ENCODE measurements around the gene STK17A.
A peak's percentile ranks its signal among the peaks of the same experiment; 100 is the strongest.

Gene STK17A

GRCh38 chr7:43637114-43637806, 54.4 kb downstream of the STK17A start:
- peak; percentile 63 for DNase-seq

- DNase-seq: peak; percentile 89
These were observed 57.1 kb downstream of the STK17A start for GRCh38 chr7:43639858-43640491.

- DNase-seq: no peak
These were observed 57.8 kb downstream of the STK17A start for GRCh38 chr7:43640679-43641078.

- no peak for DNase-seq
These were observed 60.2 kb downstream of the STK17A start for GRCh38 chr7:43642897-43643630.

GRCh38 chr7:43643846-43644245, 60.9 kb downstream of the STK17A start:
- DNase-seq: no peak

GRCh38 chr7:43645699-43646226, 62.9 kb downstream of the STK17A start:
- no peak for DNase-seq

GRCh38 chr7:43646603-43647338, 63.9 kb downstream of the STK17A start:
- DNase-seq: peak; percentile 82

- peak; percentile 88 for DNase-seq
These were observed 64.4 kb downstream of the STK17A start for GRCh38 chr7:43647339-43647672.

- DNase-seq: peak; percentile 100
These were observed 65.0 kb downstream of the STK17A start for GRCh38 chr7:43647673-43648472.

GRCh38 chr7:43648473-43649406, 65.8 kb downstream of the STK17A start:
- peak; percentile 69 for DNase-seq

GRCh38 chr7:43649755-43650274, 66.9 kb downstream of the STK17A start:
- no peak for DNase-seq

- DNase-seq: peak; percentile 90
These were observed 67.6 kb downstream of the STK17A start for GRCh38 chr7:43650457-43651052.

- no peak for DNase-seq
These were observed 69.5 kb downstream of the STK17A start for GRCh38 chr7:43652364-43652763.

- no peak for DNase-seq
These were observed 70.6 kb downstream of the STK17A start for GRCh38 chr7:43653466-43653865.

- DNase-seq: no peak
These were observed 71.1 kb downstream of the STK17A start for GRCh38 chr7:43653891-43654504.

- no peak for DNase-seq
These were observed 72.7 kb downstream of the STK17A start for GRCh38 chr7:43655584-43655983.

GRCh38 chr7:43656997-43657396, 74.1 kb downstream of the STK17A start:
- no peak for DNase-seq

GRCh38 chr7:43658718-43659548, 76.0 kb downstream of the STK17A start:
- peak; percentile 94 for DNase-seq

- no peak for DNase-seq
These were observed 76.6 kb downstream of the STK17A start for GRCh38 chr7:43659549-43659896.

All from fibroblast of skin of right biceps (primary cell).